Measurements from ENCODE around the gene STUM. TPM values are rescaled to one million over a fixed set of nuclear protein-coding genes. Genes with fewer than 3 reads are reported as not detected.

The STUM gene
- total and polyA plus RNA-seq, 2 experiments from 2014 or later = 0.71 to 7.6 TPM

GRCh38 chr1:226523646-226524406, 24.7 kb upstream of the STUM start:
- Histone ChIP-seq H3K9me3 (ENCODE audit: low read depth) (no peaks in the 10 kb centered on the region), H3K4me3 (no peak overlapping the region), H3K36me3 (no peaks in the 10 kb centered on the region), H3K4me1 (ENCODE audit: low read depth) (peaks cover 30% of the 10 kb centered on the region), H3K27ac (no peak overlapping the region), H3K27me3 (no peaks in the 10 kb centered on the region)
- no peak for TF ChIP-seq CTCF (IDR thresholded peaks at IDR 0.05; ENCODE audit: low read depth, low read length)
- DNase-seq (ENCODE audit: low read depth in 1 of 2, low spot score in 1 of 2) = no peak

GRCh38 chr1:226524547-226524946, 24.0 kb upstream of the STUM start:
- H3K36me3 ChIP-seq = no peaks in the 10 kb centered on the region
- no peak overlapping the region for H3K27ac ChIP-seq
- DNase-seq (ENCODE audit: low read depth in 1 of 2, low spot score in 1 of 2) = no peak
- peaks cover 29% of the 10 kb centered on the region for H3K4me1 ChIP-seq (ENCODE audit: low read depth)
- H3K27me3 ChIP-seq = no peaks in the 10 kb centered on the region
- no peak for TF ChIP-seq CTCF (IDR thresholded peaks at IDR 0.05; ENCODE audit: low read depth, low read length)
- no peak overlapping the region for H3K4me3 ChIP-seq
- no peaks in the 10 kb centered on the region for H3K9me3 ChIP-seq (ENCODE audit: low read depth)

GRCh38 chr1:226525750-226526149, 22.8 kb upstream of the STUM start:
- peak in 1 of 2 donors; percentile 45 for DNase-seq (ENCODE audit: low read depth in 1 of 2, low spot score in 1 of 2)
- TF ChIP-seq CTCF (IDR thresholded peaks at IDR 0.05; ENCODE audit: low read depth, low read length) = no peak

GRCh38 chr1:226526801-226527595, 21.6 kb upstream of the STUM start:
- TF ChIP-seq CTCF (IDR thresholded peaks at IDR 0.05; ENCODE audit: low read depth, low read length) = no peak
- peaks cover 21% of the 10 kb centered on the region for H3K4me1 ChIP-seq (ENCODE audit: low read depth)
- no peaks in the 10 kb centered on the region for H3K9me3 ChIP-seq (ENCODE audit: low read depth)
- H3K36me3 ChIP-seq = no peaks in the 10 kb centered on the region
- H3K27ac ChIP-seq = peak overlapping the region; percentile 84
- H3K27me3 ChIP-seq = no peaks in the 10 kb centered on the region
- H3K4me3 ChIP-seq = no peak overlapping the region
- DNase-seq (ENCODE audit: low read depth in 1 of 2, low spot score in 1 of 2) = peak; percentile 61 to 64

More at GRCh38 chr1:226525750-226526149, 22.8 kb upstream of the STUM start:
- no peaks in the 10 kb centered on the region for H3K36me3 ChIP-seq
- no peaks in the 10 kb centered on the region for H3K9me3 ChIP-seq (ENCODE audit: low read depth)
- no peaks in the 10 kb centered on the region for H3K27me3 ChIP-seq
- no peak overlapping the region for H3K4me3 ChIP-seq
- peaks cover 23% of the 10 kb centered on the region for H3K4me1 ChIP-seq (ENCODE audit: low read depth)
- H3K27ac ChIP-seq = no peak overlapping the region

GRCh38 chr1:226529891-226530290, 18.7 kb upstream of the STUM start:
- Histone ChIP-seq H3K36me3 (no peaks in the 10 kb centered on the region), H3K4me3 (no peak overlapping the region), H3K27me3 (no peaks in the 10 kb centered on the region), H3K27ac (no peak overlapping the region), H3K4me1 (ENCODE audit: low read depth) (peaks cover 34% of the 10 kb centered on the region), H3K9me3 (ENCODE audit: low read depth) (no peaks in the 10 kb centered on the region)
- TF ChIP-seq CTCF (IDR thresholded peaks at IDR 0.05; ENCODE audit: low read depth, low read length) = no peak
- DNase-seq (ENCODE audit: low read depth in 1 of 2, low spot score in 1 of 2) = no peak
